Middle frontal gyrus (tissue), 1 donor: ENCODE measurements around the gene ITPRIPL1.

Experiments used
- DNase-seq: peaks from one replicate; pipeline ENCODE4 v3.0.0-alpha.2; 2015; ENCODE audit warnings: low spot score; ENCODE audit errors: extremely low spot score

The ITPRIPL1 gene

GRCh38 chr2:96323849-96324248 is 1.3 kb upstream of the ITPRIPL1 start:
- no peak for DNase-seq

GRCh38 chr2:96324721-96325040 is 436 bp upstream of the ITPRIPL1 start:
- no peak for DNase-seq

GRCh38 chr2:96325884-96326255 is 753 bp downstream of the ITPRIPL1 start:
- DNase-seq: no peak

GRCh38 chr2:96326564-96326963 is 1.4 kb downstream of the ITPRIPL1 start:
- no peak for DNase-seq

- no peak for DNase-seq
These were observed 2.1 kb downstream of the ITPRIPL1 start for GRCh38 chr2:96326990-96327820.

- DNase-seq: no peak
These were observed 4.3 kb downstream of the ITPRIPL1 start for GRCh38 chr2:96329456-96329855.

GRCh38 chr2:96329874-96330273 is 4.8 kb downstream of the ITPRIPL1 start:
- DNase-seq: no peak

GRCh38 chr2:96330407-96330806 is 5.3 kb downstream of the ITPRIPL1 start:
- DNase-seq: no peak

GRCh38 chr2:96333708-96334107 is 8.6 kb downstream of the ITPRIPL1 start:
- DNase-seq: no peak

- no peak for DNase-seq
These were observed 11.1 kb downstream of the ITPRIPL1 start for GRCh38 chr2:96336104-96336775.

GRCh38 chr2:96336873-96337272 is 11.8 kb downstream of the ITPRIPL1 start:
- DNase-seq: no peak

GRCh38 chr2:96340493-96341414 is 15.6 kb downstream of the ITPRIPL1 start:
- no peak for DNase-seq

GRCh38 chr2:96341641-96342040 is 16.5 kb downstream of the ITPRIPL1 start:
- no peak for DNase-seq

- no peak for DNase-seq
These were observed 17.0 kb downstream of the ITPRIPL1 start for GRCh38 chr2:96342085-96342484.

GRCh38 chr2:96344011-96344410 is 18.9 kb downstream of the ITPRIPL1 start:
- DNase-seq: no peak

- no peak for DNase-seq
These were observed 20.3 kb downstream of the ITPRIPL1 start for GRCh38 chr2:96345438-96345837.

GRCh38 chr2:96345868-96346462 is 20.8 kb downstream of the ITPRIPL1 start:
- no peak for DNase-seq

- no peak for DNase-seq
These were observed 22.3 kb downstream of the ITPRIPL1 start for GRCh38 chr2:96347395-96347794.

- DNase-seq: no peak
These were observed 28.0 kb downstream of the ITPRIPL1 start for GRCh38 chr2:96353032-96353561.

- DNase-seq: no peak
These were observed 28.5 kb downstream of the ITPRIPL1 start for GRCh38 chr2:96353606-96354101.

- no peak for DNase-seq
These were observed 29.4 kb downstream of the ITPRIPL1 start for GRCh38 chr2:96354492-96354891.
